T-helper 9 cell (primary cell): ENCODE measurements around the gene PEAK1.

Source experiments
- DNase-seq: peaks from one replicate; pipeline ENCODE4 v3.0.0-alpha.2; 2020

Gene PEAK1

GRCh38 chr15:77355321-77355720 is 64.6 kb downstream of the PEAK1 start:
- DNase-seq, result no peak

GRCh38 chr15:77354063-77354462 is 65.8 kb downstream of the PEAK1 start:
- DNase-seq, result no peak

GRCh38 chr15:77352887-77353286 is 67.0 kb downstream of the PEAK1 start:
- DNase-seq, result no peak

- no peak for DNase-seq
Measured at GRCh38 chr15:77350792-77351191, 69.1 kb downstream of the PEAK1 start.

- no peak for DNase-seq
Measured at GRCh38 chr15:77349666-77350065, 70.2 kb downstream of the PEAK1 start.

- no peak for DNase-seq
Measured at GRCh38 chr15:77348511-77348910, 71.4 kb downstream of the PEAK1 start.

- no peak for DNase-seq
Measured at GRCh38 chr15:77347197-77347596, 72.7 kb downstream of the PEAK1 start.

- no peak for DNase-seq
Measured at GRCh38 chr15:77346245-77347036, 73.5 kb downstream of the PEAK1 start.

- DNase-seq, result no peak
Measured at GRCh38 chr15:77342807-77343206, 77.1 kb downstream of the PEAK1 start.

GRCh38 chr15:77340245-77340644 is 79.7 kb downstream of the PEAK1 start:
- no peak for DNase-seq

- DNase-seq, result no peak
Measured at GRCh38 chr15:77336006-77336405, 83.9 kb downstream of the PEAK1 start.

- no peak for DNase-seq
Measured at GRCh38 chr15:77335298-77335697, 84.6 kb downstream of the PEAK1 start.

- DNase-seq, result no peak
Measured at GRCh38 chr15:77333166-77333565, 86.7 kb downstream of the PEAK1 start.

GRCh38 chr15:77329202-77329601 is 90.7 kb downstream of the PEAK1 start:
- DNase-seq, result no peak

GRCh38 chr15:77327844-77328529 is 91.9 kb downstream of the PEAK1 start:
- no peak for DNase-seq

- no peak for DNase-seq
Measured at GRCh38 chr15:77327168-77327567, 92.7 kb downstream of the PEAK1 start.

- DNase-seq, result no peak
Measured at GRCh38 chr15:77326366-77326765, 93.5 kb downstream of the PEAK1 start.

GRCh38 chr15:77312523-77312922 is 107.4 kb downstream of the PEAK1 start:
- no peak for DNase-seq

GRCh38 chr15:77311618-77312398 is 108.1 kb downstream of the PEAK1 start:
- no peak for DNase-seq

GRCh38 chr15:77311020-77311419 is 108.9 kb downstream of the PEAK1 start:
- no peak for DNase-seq

GRCh38 chr15:77309392-77309791 is 110.5 kb downstream of the PEAK1 start:
- DNase-seq, result no peak

- DNase-seq, result no peak
Measured at GRCh38 chr15:77305953-77306352, 114.0 kb downstream of the PEAK1 start.

GRCh38 chr15:77296773-77297337 is 123.0 kb downstream of the PEAK1 start:
- DNase-seq, result no peak
